Right cardiac atrium (tissue), 5 donors: ENCODE data around the gene LYZL6. TPM values are rescaled to one million over a fixed set of nuclear protein-coding genes. Genes with fewer than 3 reads are reported as not detected.

Source experiments
- ATAC-seq, 2 donors: fragments of 200-7000 bp; cut with Tn5 transposase; one replicate each; pipeline versions ENCODE4 v1.8.0 to v1.9.1; 2020; ENCODE audit warnings: moderate library complexity in 2 of 2, mild to moderate bottlenecking in 1 of 2
- DNase-seq, 3 donors: peaks; one replicate each; pipeline ENCODE4 v3.0.0-alpha.2; 2020
- H3K27ac ChIP-seq: one replicate; pipeline ENCODE4 v1.5.1; 2013; ENCODE audit warnings: mild to moderate bottlenecking, low read length, control low read depth, moderate library complexity
- H3K27me3 ChIP-seq: one replicate; pipeline ENCODE4 v1.6.1; 2013; ENCODE audit not compliant: control insufficient read depth, insufficient read depth
- H3K4me1 ChIP-seq: one replicate; pipeline ENCODE4 v1.6.1; 2013; ENCODE audit warnings: low read length; ENCODE audit not compliant: control insufficient read depth, insufficient read depth
- H3K4me3 ChIP-seq: one replicate; pipeline ENCODE4 v1.5.1; 2013; ENCODE audit warnings: low read length, control low read depth
- H3K9me3 ChIP-seq: one replicate; pipeline ENCODE4 v1.6.1; 2013; ENCODE audit warnings: low read length; ENCODE audit not compliant: control insufficient read depth
- WGBS: extraction: QIAGEN DNeasy Blood & Tissue Kit; methylation state at CpG from one replicate; pipeline ENCODE4 v1.1.7; 2013; 5-methylcytosine and 5-hydroxymethylcytosine counted together
- intact Hi-C, 4 donors: fragments of 100-400 bp; cut with DNase I; formaldehyde crosslinking; loops; one replicate each; pipeline versions ENCODE4 v1.11.0 to v1.14.0; 2022 to 2023
- polyA plus RNA-seq: library from polyadenylated mRNA; stranded (reverse); fragments of 200-250 nt; gene quantifications from one replicate; pipeline ENCODE4 v1.2.3, GENCODE V29; 2013
- total RNA-seq, 4 donors: library from RNA; stranded (reverse); fragmentation: NEBNext Ultra II Directional; extraction: Animal tissue kit (Norgen Biotek cat#: 25700); gene quantifications; one replicate each; pipeline ENCODE4 v1.2.1, GENCODE V29; 2021
- donor health status: healthy with polysubstance abuse.
- donor health status: DM: no; HTN: yes; CAD: no.
- donor health status: DM: no; HTN: no; CAD: no.
- donor health status: DM: no; HTN: yes; CAD: no; lungs with severe emphysema.
- donor health status: DM: yes; HTN: yes; CAD: no.

The LYZL6 gene
- total and polyA plus RNA-seq, 5 donors = not detected

GRCh38 chr17:35973333-35974260 lies 30.1 kb upstream of the LYZL6 start:
- no peaks in the 10 kb centered on the region for H3K4me1 ChIP-seq
- no peak overlapping the region for H3K27ac ChIP-seq
- intact Hi-C loops = loop anchor here in 2 of 4 donors (5.0 to 10.0 kb wide), 3 partner anchors 171 to 501 kb away; no protein-coding TSS in a partner anchor
- ATAC-seq (peak; percentile 64 to 71), DNase-seq (peak in 2 of 3 donors; percentile 12 to 59)
- H3K27me3 ChIP-seq = no peaks in the 10 kb centered on the region
- H3K4me3 ChIP-seq = no peak overlapping the region
- no peaks in the 10 kb centered on the region for H3K9me3 ChIP-seq
- whole genome bisulfite sequencing = 55% methylated on average over 10 of the region's 10 CpGs

- no peaks in the 10 kb centered on the region for H3K9me3 ChIP-seq
- H3K27me3 ChIP-seq = no peaks in the 10 kb centered on the region
- no peak overlapping the region for H3K27ac ChIP-seq
- ATAC-seq = no peak
- no peak for DNase-seq
- intact Hi-C loops = loop anchor here in 2 of 4 donors (5.0 to 10.0 kb wide), 3 partner anchors 172 to 502 kb away; no protein-coding TSS in a partner anchor
- no peaks in the 10 kb centered on the region for H3K4me1 ChIP-seq
- no peak overlapping the region for H3K4me3 ChIP-seq
- WGBS = 73% methylated on average over 4 of the region's 4 CpGs
Measured at GRCh38 chr17:35972945-35973332, 29.4 kb upstream of the LYZL6 start.

GRCh38 chr17:35972535-35972934 lies 29.0 kb upstream of the LYZL6 start:
- H3K4me1 ChIP-seq = no peaks in the 10 kb centered on the region
- no peaks in the 10 kb centered on the region for H3K9me3 ChIP-seq
- H3K27me3 ChIP-seq = no peaks in the 10 kb centered on the region
- no peak overlapping the region for H3K4me3 ChIP-seq
- no peak overlapping the region for H3K27ac ChIP-seq
- 83% methylated on average over 6 of the region's 6 CpGs for WGBS
- DNase-seq = no peak
- intact Hi-C loops = loop anchor here in 2 of 4 donors (5.0 to 10.0 kb wide), 3 partner anchors 172 to 502 kb away; no protein-coding TSS in a partner anchor
- no peak for ATAC-seq

- intact Hi-C loops = loop anchor here in 2 of 4 donors (5.0 to 10.0 kb wide), 3 partner anchors 173 to 503 kb away; no protein-coding TSS in a partner anchor
- Histone ChIP-seq H3K4me3 (no peak overlapping the region), H3K27me3 (no peaks in the 10 kb centered on the region), H3K9me3 (no peaks in the 10 kb centered on the region), H3K4me1 (no peaks in the 10 kb centered on the region), H3K27ac (no peak overlapping the region)
- DNase-seq (no peak), ATAC-seq (no peak)
- WGBS = 69% methylated on average over 1 of the region's 1 CpG
Measured at GRCh38 chr17:35972066-35972465, 28.6 kb upstream of the LYZL6 start.

- Histone ChIP-seq H3K9me3 (no peaks in the 10 kb centered on the region), H3K27ac (no peak overlapping the region), H3K4me1 (no peaks in the 10 kb centered on the region), H3K4me3 (no peak overlapping the region), H3K27me3 (no peaks in the 10 kb centered on the region)
- WGBS = 35% methylated on average over 8 of the region's 8 CpGs
- ATAC-seq (peak; percentile 60 to 70), DNase-seq (peak; percentile 61 to 85 (median 68))
- intact Hi-C loops = loop anchor here (5.0 to 10.0 kb wide), 5 partner anchors 175 to 515 kb away; partner anchors contain the start of gene ZNHIT3 (in 1 of the 4)
Measured at GRCh38 chr17:35969558-35970380, 26.3 kb upstream of the LYZL6 start.

GRCh38 chr17:35968520-35969054 lies 25.1 kb upstream of the LYZL6 start:
- intact Hi-C loops = loop anchor here in 3 of 4 donors (5.0 to 10.0 kb wide), 3 partner anchors 179 to 516 kb away; partner anchors contain the start of gene ZNHIT3 (in 1 of the 3)
- no peak overlapping the region for H3K4me3 ChIP-seq
- WGBS = 82% methylated on average over 10 of the region's 10 CpGs

GRCh38 chr17:35965272-35965671 lies 21.8 kb upstream of the LYZL6 start:
- no peaks in the 10 kb centered on the region for H3K9me3 ChIP-seq
- DNase-seq = no peak
- intact Hi-C loops = loop anchor here in 3 of 4 donors (5.0 to 10.0 kb wide), 3 partner anchors 182 to 520 kb away; partner anchors contain the start of gene ZNHIT3 (in 1 of the 3)
- WGBS = 91% methylated on average over 7 of the region's 7 CpGs
- no peaks in the 10 kb centered on the region for H3K4me1 ChIP-seq
- no peaks in the 10 kb centered on the region for H3K27me3 ChIP-seq
- H3K27ac ChIP-seq = no peak overlapping the region
- ATAC-seq = no peak
- H3K4me3 ChIP-seq = no peak overlapping the region

More at GRCh38 chr17:35968520-35969054, 25.1 kb upstream of the LYZL6 start:
- Histone ChIP-seq H3K4me1 (no peaks in the 10 kb centered on the region), H3K9me3 (no peaks in the 10 kb centered on the region), H3K27ac (no peak overlapping the region), H3K27me3 (no peaks in the 10 kb centered on the region)
- ATAC-seq = no peak
- no peak for DNase-seq

GRCh38 chr17:35963663-35964062 lies 20.1 kb upstream of the LYZL6 start:
- Histone ChIP-seq H3K27me3 (no peaks in the 10 kb centered on the region), H3K9me3 (no peaks in the 10 kb centered on the region), H3K4me3 (no peak overlapping the region), H3K27ac (no peak overlapping the region), H3K4me1 (no peaks in the 10 kb centered on the region)
- DNase-seq (no peak), ATAC-seq (no peak)
- WGBS = 86% methylated on average over 6 of the region's 6 CpGs
- intact Hi-C loops = loop anchor here in 1 of 4 donors (10.0 kb wide), 1 partner anchor 521 kb away; the partner anchor contains the start of gene ZNHIT3

- Histone ChIP-seq H3K27me3 (no peaks in the 10 kb centered on the region), H3K4me3 (no peak overlapping the region), H3K27ac (no peak overlapping the region), H3K9me3 (no peaks in the 10 kb centered on the region), H3K4me1 (no peaks in the 10 kb centered on the region)
- intact Hi-C loops = no loop called here
- WGBS = 53% methylated on average over 7 of the region's 7 CpGs
- DNase-seq (no peak), ATAC-seq (no peak)
Measured at GRCh38 chr17:35953720-35954119, 10.2 kb upstream of the LYZL6 start.

GRCh38 chr17:35949401-35949800 lies 5.9 kb upstream of the LYZL6 start:
- DNase-seq = no peak
- no peak overlapping the region for H3K4me3 ChIP-seq
- H3K4me1 ChIP-seq = no peaks in the 10 kb centered on the region
- no peak for ATAC-seq
- no peaks in the 10 kb centered on the region for H3K27me3 ChIP-seq
- H3K27ac ChIP-seq = no peak overlapping the region
- intact Hi-C loops = no loop called here
- no peaks in the 10 kb centered on the region for H3K9me3 ChIP-seq
- 57% methylated on average over 3 of the region's 3 CpGs for WGBS
